Thyroid gland (tissue), 4 donors: ENCODE results near the gene LCN12. TPM values are rescaled to one million over a fixed set of nuclear protein-coding genes. Genes with fewer than 3 reads are reported as not detected.
A peak's percentile ranks its signal among the peaks of the same experiment; 100 is the strongest.

Experiments used
- DNase-seq, 2 donors: peaks; one replicate each; pipeline ENCODE4 v3.0.0-alpha.2; 2019
- H3K27ac ChIP-seq, 3 donors: fragments of 200-600 bp; sonication (generic); 1 replicate in 2 of 3; 2 replicates in 1 of 3; pipeline ENCODE4 v1.5.1; 2016 to 2019; ENCODE audit warnings: mild to moderate bottlenecking in 1 of 3, moderate library complexity in 1 of 3
- H3K27me3 ChIP-seq: fragments of 200-600 bp; sonication (generic); one replicate; pipeline ENCODE4 v1.5.1; 2019
- H3K36me3 ChIP-seq, 2 donors: fragments of 200-600 bp; sonication (generic); one replicate each; pipeline ENCODE4 v1.5.1; 2016 to 2019
- H3K4me1 ChIP-seq, 2 donors: fragments of 200-600 bp; sonication (generic); one replicate each; pipeline ENCODE4 v1.5.1; 2017 to 2019
- H3K4me3 ChIP-seq, 3 donors: fragments of 200-600 bp; sonication (generic); replicated peaks in 1 of 3; 1 replicate in 2 of 3; 2 replicates in 1 of 3; pipeline ENCODE4 v1.5.1; 2016; ENCODE audit warnings: mild to moderate bottlenecking in 1 of 3
- H3K9me3 ChIP-seq: fragments of 200-600 bp; sonication (generic); one replicate; pipeline ENCODE4 v1.5.1; 2017
- CTCF ChIP-seq, 6 experiments: fragments of 200-600 bp in 3 of 6; fragments of 450-650 bp in 3 of 6; sonication (generic) in 3 of 6; IDR thresholded peaks; one replicate each; pipeline ENCODE4 v1.5.1; 2016 to 2019; ENCODE audit warnings: antibody characterized with exemption in 6 of 6, mild to moderate bottlenecking in 2 of 6, inconsistent platforms in 1 of 6, moderate library complexity in 1 of 6
- POLR2A ChIP-seq, 2 donors: fragments of 450-650 bp; IDR thresholded peaks; one replicate each; pipeline ENCODE4 v1.6.1; 2017; ENCODE audit warnings: antibody characterized with exemption in 2 of 2, mild to moderate bottlenecking in 2 of 2, moderate library complexity in 1 of 2
- WGBS, 2 donors: methylation state at CpG; one replicate each; pipeline ENCODE4 v1.1.5; 2017; 5-methylcytosine and 5-hydroxymethylcytosine counted together
- intact Hi-C: fragments of 100-400 bp; cut with DNase I; formaldehyde crosslinking; loops from one replicate; pipeline ENCODE4 v1.15.1; 2023
- total RNA-seq, 4 donors: library from RNA; depleted of rRNA; stranded (reverse); fragments of >200 nt; gene quantifications; one replicate each; pipeline ENCODE4 v1.2.3, GENCODE V29; 2016

LCN12 gene
- total RNA-seq, 4 donors from 2014 or later = 24.3 to 85.0 (median 54.0) TPM

GRCh38 chr9:136949239-136949816, 2.7 kb upstream of the LCN12 start:
- H3K4me3 ChIP-seq = peak overlapping the region in 2 of 3 donors; percentile 38 to 53
- no peak for TF ChIP-seq POLR2A (IDR thresholded peaks at IDR 0.05)
- TF ChIP-seq CTCF (IDR thresholded peaks at IDR 0.05) = no peak
- H3K36me3 ChIP-seq = no peaks in the 10 kb centered on the region
- H3K27me3 ChIP-seq = no peaks in the 10 kb centered on the region
- H3K27ac ChIP-seq = peak overlapping the region; percentile 78 to 96 (median 95)
- no peaks in the 10 kb centered on the region for H3K9me3 ChIP-seq
- DNase-seq = peak; percentile 32 to 36
- 10 to 11% methylated on average over 14 to 21 of the region's 22 CpGs for WGBS, 2 donors
- intact Hi-C loops = loop anchor here (2.0 to 5.0 kb wide), 2 partner anchors 81 to 142 kb away; partner anchors contain the start of gene RABL6
- H3K4me1 ChIP-seq = peaks cover 60 to 84% of the 10 kb centered on the region in 2 donors

GRCh38 chr9:136949817-136950655, 2.0 kb upstream of the LCN12 start:
- Histone ChIP-seq H3K4me1 (peaks cover 57 to 80% of the 10 kb centered on the region in 2 donors), H3K27ac (peak overlapping the region; percentile 78 to 96 (median 95)), H3K27me3 (no peaks in the 10 kb centered on the region), H3K4me3 (peak overlapping the region in 2 of 3 donors; percentile 38 to 53), H3K9me3 (no peaks in the 10 kb centered on the region), H3K36me3 (no peaks in the 10 kb centered on the region)
- peak; percentile 99 for DNase-seq
- peak in 1 of 2 donors; percentile 98 for TF ChIP-seq POLR2A (IDR thresholded peaks at IDR 0.05)
- TF ChIP-seq CTCF (IDR thresholded peaks at IDR 0.05) = peak in 4 of 6 experiments; percentile 28 to 48 (median 39)
- 3 to 14% methylated on average over 8 to 14 of the region's 63 CpGs for WGBS, 2 donors
- intact Hi-C loops = loop anchor here (2.0 to 5.0 kb wide), 3 partner anchors 47 to 143 kb away; partner anchors contain the start of genes CLIC3 and RABL6

GRCh38 chr9:136950656-136951276, 1.3 kb upstream of the LCN12 start:
- intact Hi-C loops = loop anchor here (5.0 kb wide), 1 partner anchor 47 kb away; the partner anchor contains the start of gene CLIC3
- peak overlapping the region; percentile 78 to 96 (median 95) for H3K27ac ChIP-seq
- H3K27me3 ChIP-seq = no peaks in the 10 kb centered on the region
- peaks cover 56 to 76% of the 10 kb centered on the region in 2 donors for H3K4me1 ChIP-seq
- peak; percentile 79 to 83 for DNase-seq
- no peaks in the 10 kb centered on the region for H3K9me3 ChIP-seq
- H3K36me3 ChIP-seq = no peaks in the 10 kb centered on the region
- no peak for TF ChIP-seq CTCF (IDR thresholded peaks at IDR 0.05)
- TF ChIP-seq POLR2A (IDR thresholded peaks at IDR 0.05) = no peak
- 36 to 67% methylated on average over 3 to 9 of the region's 9 CpGs for WGBS, 2 donors
- H3K4me3 ChIP-seq = peak overlapping the region in 2 of 3 donors; percentile 2 to 53

GRCh38 chr9:136952321-136952850, 313 bp downstream of the LCN12 start:
- peak overlapping the region; percentile 78 to 96 (median 95) for H3K27ac ChIP-seq
- no peaks in the 10 kb centered on the region for H3K27me3 ChIP-seq
- H3K4me1 ChIP-seq = peaks cover 45 to 60% of the 10 kb centered on the region in 2 donors
- WGBS, 2 donors = 51% methylated on average over 6 of the region's 15 CpGs; no CpG with 5 or more reads in 1 of the 2 donors
- peak overlapping the region in 1 of 3 donors; percentile 23 for H3K4me3 ChIP-seq
- TF ChIP-seq POLR2A (IDR thresholded peaks at IDR 0.05) (no peak), CTCF (IDR thresholded peaks at IDR 0.05) (no peak)
- no peaks in the 10 kb centered on the region for H3K36me3 ChIP-seq
- peak in 1 of 2 donors; percentile 77 for DNase-seq
- no peaks in the 10 kb centered on the region for H3K9me3 ChIP-seq
- intact Hi-C loops = loop anchor here (5.0 kb wide), 1 partner anchor 45 kb away; the partner anchor contains the start of gene CLIC3
